WERI-Rb-1 (cell line): ENCODE results near the gene REN.

Experiments
- DNase-seq: peaks from one replicate; pipeline ENCODE4 v3.0.0-alpha.2; 2020
- H3K27ac ChIP-seq: fragments of 250-450 bp; sonication (Bioruptor Pico); 2 replicates; pipeline ENCODE4 v1.5.1; 2020; ENCODE audit warnings: mild to moderate bottlenecking, moderate library complexity
- H3K27me3 ChIP-seq: fragments of 250-450 bp; sonication (Bioruptor Pico); 2 replicates; pipeline ENCODE4 v1.5.1; 2021; ENCODE audit warnings: mild to moderate bottlenecking, low read depth, moderate library complexity; ENCODE audit not compliant: insufficient read depth, severe bottlenecking
- H3K36me3 ChIP-seq: fragments of 250-450 bp; sonication (Bioruptor Pico); 2 replicates; pipeline ENCODE4 v1.5.1; 2020; ENCODE audit warnings: mild to moderate bottlenecking, moderate library complexity
- H3K4me3 ChIP-seq: 2 replicates; pipeline ENCODE4 v1.5.1; 2011; ENCODE audit warnings: low read depth, mild to moderate bottlenecking, control low read depth, low read length
- H3K9me3 ChIP-seq: fragments of 250-450 bp; sonication (Bioruptor Pico); 2 replicates; pipeline ENCODE4 v1.5.1; 2021; ENCODE audit warnings: mild to moderate bottlenecking, moderate library complexity; ENCODE audit not compliant: severe bottlenecking
- CTCF ChIP-seq: IDR thresholded peaks from 2 replicates; pipeline ENCODE4 v1.5.1; 2011; ENCODE audit warnings: low read depth, mild to moderate bottlenecking, control low read depth, inconsistent platforms, low read length

Gene REN

GRCh38 chr1:204125759-204126351 lies 40.3 kb downstream of the REN start:
- H3K9me3 ChIP-seq: no peaks in the 10 kb centered on the region
- H3K27ac ChIP-seq: no peak overlapping the region
- H3K4me3 ChIP-seq: no peak overlapping the region
- H3K27me3 ChIP-seq: no peaks in the 10 kb centered on the region
- TF ChIP-seq CTCF: no peak
- no peak for DNase-seq
- no peaks in the 10 kb centered on the region for H3K36me3 ChIP-seq

GRCh38 chr1:204124639-204125038 lies 41.5 kb downstream of the REN start:
- H3K4me3 ChIP-seq: no peak overlapping the region
- no peak for TF ChIP-seq CTCF
- DNase-seq: no peak
- H3K27ac ChIP-seq: no peak overlapping the region
- H3K9me3 ChIP-seq: no peaks in the 10 kb centered on the region
- H3K27me3 ChIP-seq: no peaks in the 10 kb centered on the region
- H3K36me3 ChIP-seq: no peaks in the 10 kb centered on the region

GRCh38 chr1:204123376-204123775 lies 42.8 kb downstream of the REN start:
- Histone ChIP-seq H3K4me3 (no peak overlapping the region), H3K9me3 (no peaks in the 10 kb centered on the region), H3K27me3 (no peaks in the 10 kb centered on the region), H3K27ac (no peak overlapping the region), H3K36me3 (no peaks in the 10 kb centered on the region)
- peak; percentile 81 for DNase-seq
- peak; percentile 99 for TF ChIP-seq CTCF

GRCh38 chr1:204121840-204122555 lies 44.1 kb downstream of the REN start:
- H3K4me3 ChIP-seq: no peak overlapping the region
- H3K27me3 ChIP-seq: no peaks in the 10 kb centered on the region
- DNase-seq: no peak
- H3K27ac ChIP-seq: no peak overlapping the region
- no peaks in the 10 kb centered on the region for H3K9me3 ChIP-seq
- no peaks in the 10 kb centered on the region for H3K36me3 ChIP-seq
- TF ChIP-seq CTCF: no peak

- Histone ChIP-seq H3K27me3 (no peaks in the 10 kb centered on the region), H3K4me3 (no peak overlapping the region), H3K27ac (no peak overlapping the region), H3K9me3 (no peaks in the 10 kb centered on the region), H3K36me3 (no peaks in the 10 kb centered on the region)
- TF ChIP-seq CTCF: no peak
- DNase-seq: no peak
Measured at GRCh38 chr1:204116539-204116938, 49.6 kb downstream of the REN start.
